Panc1 (cell line): ENCODE data around the gene FIP1L1.

ENCODE experiments used
- CTCF ChIP-seq: fragments of 450-650 bp; IDR thresholded peaks from 2 replicates; pipeline ENCODE4 v1.5.1; 2017; ENCODE audit warnings: mild to moderate bottlenecking
- POLR2AphosphoS5 ChIP-seq: IDR thresholded peaks from 2 replicates; pipeline ENCODE4 v1.6.1; 2012; ENCODE audit warnings: mild to moderate bottlenecking, low read depth, low read length, moderate library complexity
- REST ChIP-seq, 2 experiments: IDR thresholded peaks; 2 replicates each; pipeline ENCODE4 v1.6.1; 2011 to 2012; ENCODE audit warnings: low read depth in 2 of 2, control low read depth in 1 of 2, low read length in 1 of 2, mild to moderate bottlenecking in 1 of 2, moderate library complexity in 1 of 2; ENCODE audit not compliant: insufficient read depth in 1 of 2
- SIN3A ChIP-seq: IDR thresholded peaks from 2 replicates; pipeline ENCODE4 v1.6.1; 2012; ENCODE audit warnings: low read depth, mild to moderate bottlenecking, low read length, moderate library complexity, borderline replicate concordance; ENCODE audit not compliant: insufficient read depth

GRCh38 chr4:53366301-53366716 is 11.1 kb upstream of the FIP1L1 start:
- TF ChIP-seq CTCF (no peak), POLR2AphosphoS5 (no peak), SIN3A (no peak), REST (IDR thresholded peaks at IDR 0.05; ENCODE audit: insufficient read depth in 1 of 2, low read depth in 2 of 2, low read length in 1 of 2) (no peak)
